Peyer's patch (tissue), 4 donors: ENCODE measurements around the gene ZSCAN26. TPM values are rescaled to one million over a fixed set of nuclear protein-coding genes. Genes with fewer than 3 reads are reported as not detected.

Experiments used
- DNase-seq, 3 donors: peaks; one replicate each; pipeline ENCODE4 v3.0.0-alpha.2; 2017 to 2019
- H3K27ac ChIP-seq, 4 donors: fragments of 200-600 bp; sonication (generic); one replicate each; pipeline ENCODE4 v1.5.1; 2016 to 2019
- H3K27me3 ChIP-seq, 2 donors: fragments of 200-600 bp; sonication (generic); one replicate each; pipeline ENCODE4 v1.5.1; 2019
- H3K36me3 ChIP-seq, 3 donors: fragments of 200-600 bp; sonication (generic); one replicate each; pipeline ENCODE4 v1.5.1; 2016 to 2019
- H3K4me1 ChIP-seq, 4 donors: fragments of 200-600 bp; sonication (generic); one replicate each; pipeline ENCODE4 v1.5.1; 2016 to 2019
- H3K4me3 ChIP-seq, 4 donors: fragments of 200-600 bp; sonication (generic); 1 replicate in 3 of 4; 2 replicates in 1 of 4; pipeline ENCODE4 v1.5.1; 2016 to 2019; ENCODE audit warnings: mild to moderate bottlenecking in 1 of 4
- H3K9me3 ChIP-seq, 4 donors: fragments of 200-600 bp; sonication (generic); one replicate each; pipeline ENCODE4 v1.5.1; 2016 to 2019; ENCODE audit warnings: mild to moderate bottlenecking in 1 of 4
- POLR2A ChIP-seq, 2 donors: fragments of 450-650 bp; IDR thresholded peaks; one replicate each; pipeline ENCODE4 v1.5.1; 2017; ENCODE audit warnings: antibody characterized with exemption in 2 of 2, mild to moderate bottlenecking in 2 of 2, moderate library complexity in 2 of 2
- total RNA-seq, 4 donors: library from RNA; depleted of rRNA; stranded (reverse); fragments of >200 nt; gene quantifications; one replicate each; pipeline ENCODE4 v1.1.0, GENCODE V29; 2016
- TF ChIP-seq, protein P1 (sequence below), 6 experiments: fragments of 450-650 bp in 4 of 6; fragments of 200-600 bp in 2 of 6; sonication (generic) in 1 of 6; IDR thresholded peaks; one replicate each; pipeline ENCODE4 v1.5.1; 2017 to 2019; ENCODE audit warnings: antibody characterized with exemption in 6 of 6, mild to moderate bottlenecking in 3 of 6, moderate library complexity in 1 of 6

The ZSCAN26 gene
- total RNA-seq, 4 donors from 2014 or later, result 19.1 to 34.7 (median 20.2) TPM

DNA sequence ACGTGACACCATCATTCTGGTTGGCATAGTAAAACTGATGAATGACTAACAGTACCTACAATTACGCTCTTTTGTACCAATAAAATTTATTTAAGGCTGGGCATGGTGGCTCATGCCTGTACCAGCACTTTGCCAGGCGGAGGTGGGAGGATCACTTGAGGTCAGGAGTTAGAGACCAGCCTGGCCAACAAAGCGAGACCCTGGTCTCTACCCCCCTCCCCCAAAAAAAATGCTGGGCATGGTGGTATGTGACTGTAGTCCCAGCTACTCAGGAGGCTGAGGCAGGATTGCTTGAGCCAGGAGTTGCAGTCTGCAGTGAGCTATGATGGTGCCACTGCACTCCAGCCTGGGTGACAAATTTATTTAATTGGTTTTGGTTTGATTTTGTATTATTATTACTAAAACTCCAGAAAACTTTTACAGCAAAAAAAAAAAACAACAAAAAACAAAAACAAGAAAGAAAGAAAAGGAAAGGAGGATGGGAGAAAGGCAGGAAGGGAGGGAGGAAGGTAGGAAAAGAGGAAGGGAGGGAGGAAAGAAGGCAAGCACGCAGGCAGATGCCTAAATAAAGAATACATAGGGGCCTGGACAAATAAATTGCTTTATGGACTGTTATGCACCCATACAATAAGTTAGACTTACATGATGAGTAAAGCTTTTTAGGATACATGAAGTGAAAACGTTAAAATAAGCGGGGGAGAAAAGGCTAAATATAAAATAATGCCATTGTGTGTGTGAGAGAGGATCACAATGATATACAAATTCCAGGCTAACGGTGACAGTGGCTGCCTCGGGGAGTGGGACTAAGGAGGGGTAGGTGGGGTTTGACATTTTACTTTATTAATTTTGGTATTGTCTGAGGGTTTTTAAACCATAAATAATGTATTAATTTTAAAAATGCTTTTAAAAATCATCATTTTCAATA, 42.5 kb upstream of the ZSCAN26 start:
- Histone ChIP-seq H3K9me3 (no peaks in the 10 kb centered on the region), H3K27ac (peak overlapping the region in 2 of 4 donors; percentile 64 to 76), H3K4me3 (peak overlapping the region; percentile 58 to 82 (median 70)), H3K4me1 (peaks cover 0 to 9% (median 3%) of the 10 kb centered on the region in 4 donors), H3K36me3 (peaks cover 0 to 21% (median 0%) of the 10 kb centered on the region in 3 donors), H3K27me3 (no peaks in the 10 kb centered on the region)
- no peak for DNase-seq
- TF ChIP-seq POLR2A (IDR thresholded peaks at IDR 0.05), result no peak
- TF ChIP-seq, protein P1, sequence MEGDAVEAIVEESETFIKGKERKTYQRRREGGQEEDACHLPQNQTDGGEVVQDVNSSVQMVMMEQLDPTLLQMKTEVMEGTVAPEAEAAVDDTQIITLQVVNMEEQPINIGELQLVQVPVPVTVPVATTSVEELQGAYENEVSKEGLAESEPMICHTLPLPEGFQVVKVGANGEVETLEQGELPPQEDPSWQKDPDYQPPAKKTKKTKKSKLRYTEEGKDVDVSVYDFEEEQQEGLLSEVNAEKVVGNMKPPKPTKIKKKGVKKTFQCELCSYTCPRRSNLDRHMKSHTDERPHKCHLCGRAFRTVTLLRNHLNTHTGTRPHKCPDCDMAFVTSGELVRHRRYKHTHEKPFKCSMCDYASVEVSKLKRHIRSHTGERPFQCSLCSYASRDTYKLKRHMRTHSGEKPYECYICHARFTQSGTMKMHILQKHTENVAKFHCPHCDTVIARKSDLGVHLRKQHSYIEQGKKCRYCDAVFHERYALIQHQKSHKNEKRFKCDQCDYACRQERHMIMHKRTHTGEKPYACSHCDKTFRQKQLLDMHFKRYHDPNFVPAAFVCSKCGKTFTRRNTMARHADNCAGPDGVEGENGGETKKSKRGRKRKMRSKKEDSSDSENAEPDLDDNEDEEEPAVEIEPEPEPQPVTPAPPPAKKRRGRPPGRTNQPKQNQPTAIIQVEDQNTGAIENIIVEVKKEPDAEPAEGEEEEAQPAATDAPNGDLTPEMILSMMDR (IDR thresholded peaks at IDR 0.05), result no peak

DNA sequence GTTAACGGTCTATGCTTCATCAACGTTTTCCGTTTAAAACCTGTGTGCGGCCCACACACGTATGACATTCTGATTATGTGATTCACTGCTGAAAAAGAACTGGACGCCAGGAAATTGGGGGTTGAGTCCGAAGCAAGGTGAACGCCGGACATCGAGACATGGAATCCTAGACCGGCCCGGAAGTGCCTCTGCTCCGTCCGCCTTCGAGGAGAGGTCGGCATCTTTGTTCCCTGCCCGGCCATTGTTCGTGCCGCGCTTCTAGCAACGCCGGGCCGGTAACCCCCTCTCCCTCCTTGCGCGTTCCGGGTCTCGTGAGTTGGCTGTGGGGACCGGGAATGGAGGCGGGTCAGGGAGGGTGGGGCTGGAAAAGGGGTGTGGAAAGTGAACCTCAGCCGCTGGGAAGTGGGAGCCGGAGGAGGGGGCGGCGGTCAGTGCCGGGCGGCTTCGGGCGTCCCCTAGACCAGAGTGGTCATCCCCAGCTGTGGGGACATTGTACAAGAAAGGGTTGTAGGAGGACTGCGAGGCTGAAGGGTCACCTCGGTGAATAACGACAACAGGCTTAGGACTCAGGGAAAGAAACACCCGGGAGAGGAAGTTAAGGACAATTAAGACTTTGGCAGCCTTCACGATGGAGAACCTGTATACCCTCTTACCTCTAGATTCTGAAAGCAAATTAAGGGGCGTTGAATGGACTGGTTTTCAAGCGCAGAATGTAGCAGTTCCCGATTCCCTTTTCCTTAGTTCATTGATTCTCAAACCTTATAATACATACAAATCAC, 41.7 kb upstream of the ZSCAN26 start, which contains the start of gene ZSCAN9:
TSS of gene ZSCAN9 (plus strand) at position 220 of the 779 bp plus-strand sequence. CDS start 1,810 bp downstream, outside the sequence.
- H3K27me3 ChIP-seq, result no peaks in the 10 kb centered on the region
- H3K4me1 ChIP-seq, result peaks cover 0 to 9% (median 3%) of the 10 kb centered on the region in 4 donors
- peak within 1 kb of the TSS; percentile 42 to 76 (median 64) for H3K27ac ChIP-seq
- peaks cover 0 to 30% (median 0%) of the 10 kb centered on the region in 3 donors for H3K36me3 ChIP-seq
- peak in 1 of 2 donors; percentile 13 for TF ChIP-seq POLR2A (IDR thresholded peaks at IDR 0.05)
- TF ChIP-seq, protein P1 (IDR thresholded peaks at IDR 0.05), result no peak
- H3K9me3 ChIP-seq, result no peaks in the 10 kb centered on the region
- peak within 1 kb of the TSS; percentile 58 to 82 (median 70) for H3K4me3 ChIP-seq
- DNase-seq, result peak; percentile 71 to 91 (median 85)

DNA sequence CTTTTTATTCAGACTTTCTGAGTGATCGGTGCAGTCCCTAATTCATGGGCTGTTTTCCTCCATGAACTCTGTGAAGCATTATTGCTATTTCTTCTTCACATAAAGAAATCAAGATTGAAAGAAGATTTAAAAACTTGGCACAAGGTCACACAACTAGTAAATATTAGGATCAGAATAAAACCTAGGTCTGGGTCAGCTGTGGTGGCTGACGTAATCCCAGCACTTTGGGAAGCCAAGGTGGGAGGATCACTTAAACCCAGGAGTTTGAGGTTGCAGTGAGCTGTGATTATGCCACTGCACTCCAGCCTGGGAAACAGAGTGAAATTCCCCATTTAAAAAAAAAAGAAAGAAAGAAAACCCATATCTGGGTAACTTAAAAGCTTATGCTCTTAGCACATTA, 40.5 kb upstream of the ZSCAN26 start:
- no peaks in the 10 kb centered on the region for H3K27me3 ChIP-seq
- peaks cover 0 to 9% (median 3%) of the 10 kb centered on the region in 4 donors for H3K4me1 ChIP-seq
- TF ChIP-seq, protein P1 (IDR thresholded peaks at IDR 0.05), result no peak
- no peak for TF ChIP-seq POLR2A (IDR thresholded peaks at IDR 0.05)
- no peaks in the 10 kb centered on the region for H3K9me3 ChIP-seq
- H3K27ac ChIP-seq, result no peak overlapping the region
- no peak for DNase-seq
- H3K4me3 ChIP-seq, result peak overlapping the region in 1 of 4 donors; percentile 82
- peaks cover 0 to 42% (median 0%) of the 10 kb centered on the region in 3 donors for H3K36me3 ChIP-seq

DNA sequence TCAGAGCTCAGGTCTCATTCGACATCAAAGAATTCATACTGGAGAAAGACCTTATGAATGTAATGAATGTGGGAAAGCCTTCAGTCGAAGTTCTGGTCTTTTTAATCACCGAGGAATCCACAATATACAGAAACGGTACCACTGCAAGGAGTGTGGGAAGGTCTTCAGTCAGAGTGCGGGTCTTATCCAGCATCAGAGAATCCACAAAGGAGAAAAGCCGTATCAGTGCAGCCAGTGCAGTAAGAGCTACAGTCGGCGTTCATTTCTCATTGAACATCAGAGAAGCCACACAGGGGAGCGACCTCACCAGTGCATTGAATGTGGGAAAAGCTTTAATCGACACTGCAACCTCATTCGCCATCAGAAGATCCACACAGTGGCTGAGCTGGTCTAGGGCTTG, 34.2 kb upstream of the ZSCAN26 start:
- Histone ChIP-seq H3K4me1 (no peaks in the 10 kb centered on the region), H3K27me3 (no peaks in the 10 kb centered on the region), H3K4me3 (no peak overlapping the region), H3K36me3 (peaks cover 0 to 62% (median 0%) of the 10 kb centered on the region in 3 donors), H3K9me3 (no peaks in the 10 kb centered on the region), H3K27ac (no peak overlapping the region)
- no peak for DNase-seq
- TF ChIP-seq, protein P1 (IDR thresholded peaks at IDR 0.05), result no peak
- no peak for TF ChIP-seq POLR2A (IDR thresholded peaks at IDR 0.05)

DNA sequence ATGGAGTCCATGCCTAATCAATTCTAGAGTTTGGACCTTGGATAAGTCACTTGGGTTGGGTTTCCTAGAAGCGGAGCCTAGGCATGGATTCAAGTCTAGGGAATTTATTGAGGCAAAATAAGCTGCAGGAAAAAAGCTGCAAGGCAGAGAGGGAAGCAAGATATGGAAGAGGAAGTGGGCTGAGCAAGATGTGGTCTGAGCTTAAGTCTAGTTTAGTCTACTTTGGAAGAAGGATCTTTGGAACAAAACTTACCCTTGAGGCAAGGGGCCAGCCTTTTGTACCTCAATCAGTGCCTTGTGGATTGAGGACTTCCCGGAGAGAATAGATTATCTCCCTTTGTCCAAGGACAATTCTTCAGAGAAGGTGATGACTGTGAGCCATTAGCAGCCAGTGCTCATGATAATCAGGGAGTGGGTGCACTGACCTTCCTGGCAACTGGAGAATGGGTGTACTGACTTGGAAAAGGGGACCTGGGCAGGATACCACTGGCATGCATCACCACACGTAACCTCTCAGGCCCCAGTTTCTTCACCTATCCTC, 31.0 kb upstream of the ZSCAN26 start:
- no peaks in the 10 kb centered on the region for H3K27me3 ChIP-seq
- no peaks in the 10 kb centered on the region for H3K9me3 ChIP-seq
- TF ChIP-seq, protein P1 (IDR thresholded peaks at IDR 0.05), result no peak
- TF ChIP-seq POLR2A (IDR thresholded peaks at IDR 0.05), result no peak
- H3K27ac ChIP-seq, result no peak overlapping the region
- no peak overlapping the region for H3K4me3 ChIP-seq
- H3K36me3 ChIP-seq, result peaks cover 0 to 31% (median 0%) of the 10 kb centered on the region in 3 donors
- DNase-seq, result no peak
- no peaks in the 10 kb centered on the region for H3K4me1 ChIP-seq
